Globus pallidus (tissue), 1 donor: Measurements from ENCODE around the gene AGAP1.
A peak's percentile ranks its signal among the peaks of the same experiment; 100 is the strongest.

Source experiments
- DNase-seq: peaks from one replicate; pipeline ENCODE4 v3.0.0-alpha.2; 2015; ENCODE audit warnings: low spot score

Gene AGAP1

DNA sequence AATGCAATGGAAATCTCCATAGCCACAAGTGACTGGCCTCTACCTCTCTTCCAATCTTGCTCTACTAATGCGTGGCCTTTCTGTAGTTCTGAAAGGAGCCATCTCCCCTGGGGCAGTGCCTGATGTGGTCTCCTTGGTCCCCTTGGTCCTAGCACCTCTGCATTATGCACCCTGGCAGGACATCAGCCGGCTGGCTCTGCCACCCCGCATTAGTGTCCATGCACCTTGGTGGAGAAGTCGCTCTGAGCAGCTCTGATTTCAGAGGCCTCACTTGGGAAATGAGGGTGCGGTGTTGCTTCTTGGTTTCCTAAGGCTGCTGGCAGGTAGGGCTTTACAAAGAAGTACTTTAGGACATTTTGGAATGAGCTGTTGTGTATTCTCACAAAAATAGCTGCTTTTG, 356.4 kb downstream of the AGAP1 start:
- no peak for DNase-seq

DNA sequence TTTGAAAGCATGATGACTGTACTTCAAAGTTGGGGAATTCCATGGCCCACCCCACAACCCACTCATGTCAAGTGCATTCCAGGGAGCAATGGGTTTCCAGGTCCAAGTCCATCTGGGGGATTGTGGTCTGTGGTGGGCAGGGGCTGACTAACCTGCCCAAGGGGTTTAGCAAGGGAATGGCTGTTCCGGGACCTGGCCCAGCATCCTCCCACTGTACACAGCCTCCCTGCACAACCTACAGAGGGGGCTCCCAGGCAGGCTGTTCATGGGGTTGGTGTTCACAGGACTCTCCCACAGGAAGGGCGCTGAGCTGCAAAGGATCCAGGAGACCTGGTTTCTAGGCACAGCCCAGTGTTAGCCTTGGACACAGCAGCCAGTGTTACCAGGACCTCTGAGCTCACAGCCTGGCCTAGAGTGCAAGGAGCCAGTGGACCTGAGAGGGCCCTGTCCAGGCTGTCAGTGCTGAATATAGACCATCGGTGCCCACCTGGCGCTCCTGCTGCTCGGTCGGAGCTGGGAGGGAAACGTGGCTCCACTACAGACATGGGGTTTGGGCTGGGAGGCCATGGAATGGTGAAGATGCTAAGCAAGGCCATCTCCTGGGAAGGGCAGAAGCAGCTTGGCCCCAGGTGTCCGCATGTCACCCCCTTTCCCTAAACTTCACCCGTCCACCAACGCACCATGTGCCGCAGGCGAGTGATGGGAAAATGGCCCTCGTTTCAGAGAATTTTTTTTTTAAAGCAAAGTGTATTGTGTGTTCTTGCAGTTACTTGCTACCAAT, 357.1 kb downstream of the AGAP1 start:
- DNase-seq: no peak

DNA sequence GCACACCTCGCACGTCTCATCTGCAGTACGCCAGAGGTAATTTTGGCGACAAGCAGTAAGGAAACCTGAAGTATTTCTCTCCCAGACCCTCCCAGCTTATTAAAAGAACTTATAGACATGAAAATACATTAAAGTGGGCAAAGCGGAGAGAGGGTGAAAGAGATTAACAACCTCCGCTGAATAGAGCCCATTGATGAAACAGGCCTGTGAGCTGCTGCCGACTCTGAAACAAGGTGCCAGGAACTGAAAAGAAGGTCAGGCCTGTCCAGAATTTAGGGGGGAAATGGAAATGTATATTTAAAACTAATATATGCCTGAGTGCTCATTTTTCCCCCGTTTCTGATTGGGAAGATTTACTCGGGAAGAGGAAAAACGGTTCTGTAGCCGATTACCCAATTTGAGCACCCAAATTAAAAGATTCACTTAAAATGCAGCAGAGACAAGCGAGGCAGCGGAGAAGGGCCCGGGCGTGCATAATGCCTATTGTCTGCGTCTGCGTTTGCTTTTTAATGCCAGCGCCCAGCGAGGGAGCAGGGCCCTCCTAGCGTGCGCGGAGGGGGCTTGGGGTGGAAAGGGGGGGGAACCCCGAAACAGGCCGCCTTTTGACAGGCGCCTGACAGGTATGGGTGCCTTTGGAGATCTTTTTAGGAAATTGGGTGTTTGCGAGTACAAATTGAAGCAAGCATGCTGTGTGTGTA, 358.1 kb downstream of the AGAP1 start:
- peak; percentile 53 for DNase-seq

DNA sequence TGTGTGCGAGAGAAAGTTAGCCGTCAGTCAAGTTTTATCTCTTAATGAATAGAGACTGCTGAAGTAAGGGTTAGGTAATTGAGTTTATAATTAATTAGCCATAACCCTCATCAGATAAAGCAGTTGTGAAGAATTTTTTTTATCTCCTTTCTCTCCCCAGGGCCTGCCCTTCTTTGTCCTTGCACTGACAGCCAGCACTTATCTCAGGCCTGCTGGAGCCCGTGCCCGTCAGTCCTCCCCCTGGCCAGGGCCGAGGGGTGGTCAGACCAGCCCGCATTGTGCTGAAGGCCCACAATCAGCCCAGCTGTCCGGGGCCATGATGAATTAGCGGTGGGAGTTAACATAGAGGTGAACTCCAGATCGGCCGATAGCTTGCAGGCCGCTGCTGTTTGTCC, 358.7 kb downstream of the AGAP1 start:
- DNase-seq: no peak

DNA sequence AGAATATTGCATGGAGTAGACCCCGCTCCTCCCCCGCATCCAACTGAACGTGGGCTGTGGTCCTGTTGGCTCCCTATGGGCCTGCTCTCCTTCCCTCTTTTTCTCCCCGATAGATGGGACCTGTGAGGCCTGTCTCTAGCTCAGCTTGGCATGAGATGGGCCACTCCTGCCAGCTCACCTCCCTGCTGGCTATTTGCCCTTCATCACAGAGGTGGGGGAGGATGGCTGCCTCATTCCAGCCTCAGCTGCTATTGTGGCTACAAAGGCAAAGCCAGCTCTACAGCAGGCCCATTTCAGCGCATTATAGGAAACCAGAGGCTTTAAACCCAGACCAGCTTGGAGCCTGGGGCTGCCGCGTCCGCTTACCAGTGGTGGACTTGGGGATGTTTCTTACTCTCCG, 360.4 kb downstream of the AGAP1 start:
- no peak for DNase-seq

DNA sequence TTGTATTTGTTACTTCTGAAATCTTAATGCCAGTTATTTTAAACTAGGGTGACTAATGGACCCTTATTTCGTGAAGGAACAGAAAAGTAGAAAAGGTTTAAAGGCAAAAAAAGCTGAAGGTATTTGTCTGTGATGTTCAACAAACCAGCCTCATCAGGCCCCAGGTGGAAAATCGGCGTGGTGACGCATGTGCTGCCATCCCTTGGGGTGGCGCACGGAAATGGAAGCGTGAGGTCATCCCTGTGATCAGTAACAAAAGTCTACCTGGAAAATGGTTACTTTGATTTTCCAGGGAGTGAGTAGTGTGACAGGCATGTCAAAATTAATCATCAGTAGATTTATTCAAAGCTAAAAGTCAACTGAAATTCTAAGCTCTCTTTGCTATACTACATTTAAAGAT, 361.2 kb downstream of the AGAP1 start:
- no peak for DNase-seq

DNA sequence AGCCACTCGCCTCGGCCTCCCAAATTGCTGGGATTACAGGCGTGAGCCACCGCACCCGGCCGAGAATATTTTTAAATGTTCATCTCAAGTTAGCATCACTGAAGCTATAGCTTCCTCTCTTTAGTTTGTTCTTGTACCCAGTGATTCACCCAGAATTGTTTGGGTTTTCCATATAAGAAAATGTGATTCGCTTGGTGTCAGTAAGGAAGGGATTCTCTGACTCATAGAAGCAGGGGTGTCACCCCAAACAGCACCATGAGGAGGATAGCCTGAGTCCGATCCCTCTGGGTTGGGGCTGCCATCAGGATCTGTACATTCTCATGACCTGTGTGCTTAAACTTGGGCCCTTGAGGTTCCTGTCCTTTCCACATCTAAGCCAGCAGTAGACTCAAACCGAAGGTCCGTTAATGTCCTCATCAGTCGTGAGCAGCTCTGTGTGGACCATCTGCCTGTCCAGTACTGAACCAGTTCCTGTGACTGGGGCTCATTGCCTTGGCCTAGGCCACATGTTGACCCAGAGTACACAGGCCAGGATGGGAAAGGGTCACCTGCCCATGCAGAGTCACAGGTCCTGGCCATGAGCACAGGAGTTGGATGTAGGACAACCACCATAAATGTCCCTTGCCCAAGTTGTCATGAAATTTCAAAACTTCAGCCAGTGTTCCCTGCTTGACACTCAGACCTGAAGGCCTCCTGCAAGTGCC, 362.5 kb downstream of the AGAP1 start:
- no peak for DNase-seq

GRCh38 chr2:235857598-235857997, 363.8 kb downstream of the AGAP1 start:
- DNase-seq: no peak

DNA sequence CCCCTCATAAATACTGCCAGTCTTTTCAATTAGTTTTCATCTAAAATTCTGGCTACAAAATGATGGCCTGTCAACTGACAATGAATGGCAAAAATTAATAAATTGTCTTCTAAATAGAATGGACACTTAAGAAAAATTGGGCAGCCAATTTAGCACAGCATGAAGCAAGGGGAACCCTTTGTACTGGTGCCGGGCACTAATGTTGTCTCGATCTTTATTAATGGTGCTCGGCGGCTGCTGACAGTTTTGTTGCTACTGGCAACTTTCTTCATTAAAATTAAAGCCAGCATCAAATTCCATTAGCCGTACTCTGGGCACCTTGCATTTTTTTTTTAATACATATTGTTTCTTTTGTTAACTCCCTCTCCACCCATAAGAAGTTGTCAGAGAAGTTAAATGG, 365.0 kb downstream of the AGAP1 start:
- no peak for DNase-seq

- DNase-seq: peak; percentile 11
Observed at GRCh38 chr2:235859651-235860050, 365.8 kb downstream of the AGAP1 start.

DNA sequence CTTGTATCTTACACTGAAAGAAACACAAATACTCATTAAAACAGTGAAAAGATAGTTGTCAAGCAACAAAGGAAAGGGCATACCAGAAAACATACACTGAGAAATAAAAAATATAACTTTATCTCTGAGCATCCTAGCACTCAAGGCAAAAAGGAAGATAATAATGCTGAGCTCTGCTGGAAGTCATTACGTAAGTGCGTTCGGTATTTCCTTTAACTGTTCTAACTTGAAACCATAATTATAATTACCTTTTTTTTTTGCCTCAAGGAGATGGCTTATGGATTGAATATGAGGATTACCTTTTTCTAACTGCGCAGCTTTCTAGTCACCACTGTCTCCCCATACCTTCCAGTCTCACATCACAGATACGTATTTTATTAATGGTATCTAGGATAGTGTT, 366.3 kb downstream of the AGAP1 start:
- no peak for DNase-seq

DNA sequence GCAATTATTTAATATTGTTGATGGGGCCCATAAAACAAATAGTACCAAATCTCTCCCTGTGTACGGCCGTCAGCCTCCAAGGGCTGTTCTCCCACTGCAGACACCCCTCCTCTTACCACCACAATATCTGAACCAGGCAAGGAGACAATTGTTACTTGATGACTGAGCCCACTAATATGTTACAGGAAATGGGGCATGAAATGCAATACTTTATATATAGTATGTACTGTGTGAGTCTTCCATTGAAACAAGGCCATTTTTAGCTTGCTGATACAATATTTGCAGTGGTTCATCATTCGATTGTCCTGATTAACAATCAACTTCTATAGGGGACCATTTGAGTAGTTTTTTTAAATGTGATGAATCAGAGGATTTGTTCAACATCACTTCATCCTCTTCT, 367.0 kb downstream of the AGAP1 start:
- no peak for DNase-seq

GRCh38 chr2:235861383-235861782, 367.5 kb downstream of the AGAP1 start:
- no peak for DNase-seq

DNA sequence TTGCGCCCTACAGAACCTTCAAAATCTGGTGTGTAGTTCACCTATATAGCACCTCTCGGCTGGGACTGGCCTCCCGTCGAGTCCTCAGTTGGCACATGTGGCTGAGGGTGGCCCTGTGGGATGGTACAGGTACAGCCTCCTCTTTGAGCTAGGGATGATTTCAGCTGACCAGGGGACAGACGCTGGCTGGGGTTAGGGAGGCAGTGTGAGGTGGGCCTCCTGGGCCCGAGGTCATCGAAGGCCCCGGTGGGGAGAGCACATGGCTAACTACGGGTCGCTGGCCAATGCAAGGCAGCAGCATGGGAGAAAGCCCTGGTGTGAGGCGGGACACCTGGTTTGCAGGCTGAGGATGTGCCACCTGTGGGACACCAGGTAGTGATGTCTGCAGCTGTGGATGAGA, 369.6 kb downstream of the AGAP1 start:
- DNase-seq: no peak

DNA sequence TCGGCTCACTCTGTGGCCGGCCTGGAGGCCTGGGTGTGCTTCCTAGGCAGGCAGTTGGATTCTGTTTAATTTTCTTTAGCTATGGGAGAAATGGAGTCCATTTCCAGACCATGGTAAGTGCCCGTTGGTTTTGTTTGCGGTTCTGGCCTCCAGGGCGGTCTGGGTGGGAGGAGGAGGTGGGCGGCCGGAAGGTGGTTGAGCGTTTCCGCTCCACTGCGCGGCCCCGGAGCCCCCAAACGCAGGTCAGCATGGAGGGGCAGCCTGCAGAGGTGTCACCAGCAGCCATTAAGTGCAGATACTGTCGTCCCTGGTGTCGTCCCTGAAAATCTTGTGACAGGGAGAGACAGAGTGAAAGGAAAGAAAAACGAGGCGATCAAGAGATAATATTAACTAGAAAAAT, 370.5 kb downstream of the AGAP1 start:
- DNase-seq: no peak

DNA sequence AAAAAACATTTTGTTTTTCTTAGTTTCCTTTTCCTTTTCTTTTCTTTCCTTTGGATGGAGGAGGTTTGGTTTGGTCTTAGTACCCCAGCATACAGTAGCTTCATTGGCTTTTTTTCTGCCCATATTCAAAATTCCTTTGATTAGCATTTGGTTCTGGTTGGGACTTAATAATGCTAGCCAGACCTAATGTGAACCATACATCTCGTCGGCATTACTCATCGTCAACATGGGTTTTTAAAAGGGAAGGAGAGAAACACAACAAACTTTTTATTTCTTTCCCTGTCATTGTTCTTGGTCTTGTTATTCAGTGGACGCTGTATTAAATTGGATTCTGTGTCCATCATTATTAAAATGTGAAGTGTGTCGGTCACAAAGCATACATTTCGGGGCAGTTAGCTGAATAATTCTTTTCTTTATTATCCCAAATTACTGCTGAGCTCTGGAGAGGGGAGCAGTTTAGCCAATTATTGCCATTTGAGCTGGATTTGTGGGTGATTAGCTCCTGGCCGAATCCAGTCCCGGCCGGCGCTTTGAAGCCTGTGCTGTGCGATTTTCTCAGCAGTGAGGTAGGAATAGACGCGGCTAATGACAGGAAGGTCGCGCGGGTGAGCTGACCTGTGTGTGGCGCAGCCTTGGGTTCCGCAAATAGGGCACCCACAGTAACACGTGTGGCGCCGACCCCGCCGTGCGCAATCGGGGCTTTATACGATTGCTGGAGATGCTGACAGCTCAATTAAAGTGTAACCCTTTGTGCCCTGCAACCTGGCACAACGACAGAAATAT, 371.1 kb downstream of the AGAP1 start:
- no peak for DNase-seq

GRCh38 chr2:235866373-235866772, 372.5 kb downstream of the AGAP1 start:
- no peak for DNase-seq

GRCh38 chr2:235868224-235868623, 374.4 kb downstream of the AGAP1 start:
- no peak for DNase-seq

DNA sequence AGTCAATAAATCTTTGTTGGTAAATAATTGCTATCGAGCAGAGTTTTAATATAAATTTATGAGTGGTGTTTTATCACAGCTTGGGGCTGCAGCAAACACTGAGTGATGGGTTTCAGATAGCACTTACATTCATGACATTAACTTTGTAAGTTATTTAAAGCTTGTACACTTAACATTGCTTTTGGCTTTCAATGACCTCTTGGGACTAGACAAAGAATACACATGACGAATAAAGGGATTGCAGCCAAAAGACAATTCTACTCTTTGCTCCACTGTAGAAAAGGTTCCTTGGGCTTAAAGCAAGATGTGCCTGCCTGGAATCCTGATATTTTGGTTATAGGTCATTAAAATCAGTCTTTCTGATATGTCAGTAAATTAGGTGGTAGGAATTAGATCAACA, 374.8 kb downstream of the AGAP1 start:
- no peak for DNase-seq

DNA sequence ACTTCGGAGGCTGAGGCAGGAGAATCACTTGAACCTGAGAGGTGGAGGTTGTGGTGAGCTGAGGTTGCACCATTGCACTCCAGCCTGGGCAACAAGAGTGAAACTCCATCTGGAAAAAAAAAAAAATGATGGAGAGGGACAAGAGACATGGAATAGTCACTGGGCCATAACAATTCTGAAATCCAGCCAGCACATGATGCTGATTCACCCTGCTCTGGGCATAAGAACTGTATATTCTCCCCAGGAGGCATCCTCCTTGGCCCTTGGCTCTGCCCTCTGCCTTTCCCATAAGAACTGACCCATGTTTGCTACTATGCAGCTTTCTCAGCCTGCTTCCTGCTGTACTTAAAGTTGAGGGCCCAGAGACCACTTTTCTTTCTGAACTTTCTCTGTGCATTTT, 376.7 kb downstream of the AGAP1 start:
- no peak for DNase-seq

- no peak for DNase-seq
Observed at GRCh38 chr2:235876099-235876679, 382.3 kb downstream of the AGAP1 start.

DNA sequence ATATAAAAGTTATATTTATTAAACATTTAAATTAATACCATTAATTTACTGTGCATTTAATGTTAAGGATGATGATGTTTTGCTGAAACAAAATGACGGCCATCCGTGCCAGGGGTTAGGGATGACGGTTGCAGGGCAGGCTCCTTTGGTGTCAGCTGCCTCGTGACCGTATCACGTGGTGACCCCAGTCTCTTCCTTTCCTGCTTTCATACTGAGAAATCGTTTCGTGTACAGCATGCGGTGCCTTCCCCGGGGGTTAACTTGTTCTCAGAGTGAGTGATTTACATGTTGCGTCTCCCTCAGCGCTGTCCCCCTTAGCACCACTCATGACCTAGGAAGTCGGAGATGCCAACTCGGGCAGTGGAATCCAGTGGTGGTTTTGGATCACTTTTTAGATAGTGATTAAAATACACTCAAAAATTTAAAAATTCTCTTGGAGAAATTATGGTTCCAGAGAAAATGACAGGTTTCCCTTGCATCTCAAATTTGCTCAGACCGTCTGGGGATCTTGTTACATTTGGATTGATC, 383.5 kb downstream of the AGAP1 start:
- DNase-seq: no peak
